Measurements from ENCODE around the gene STPG3.
A peak's percentile ranks its signal among the peaks of the same experiment; 100 is the strongest.
"Not testable (repeated sequence)": the region's sequence is repeated elsewhere in the genome, so short reads cannot be mapped to it uniquely, and the experiment has no call there.

STPG3 gene

DNA sequence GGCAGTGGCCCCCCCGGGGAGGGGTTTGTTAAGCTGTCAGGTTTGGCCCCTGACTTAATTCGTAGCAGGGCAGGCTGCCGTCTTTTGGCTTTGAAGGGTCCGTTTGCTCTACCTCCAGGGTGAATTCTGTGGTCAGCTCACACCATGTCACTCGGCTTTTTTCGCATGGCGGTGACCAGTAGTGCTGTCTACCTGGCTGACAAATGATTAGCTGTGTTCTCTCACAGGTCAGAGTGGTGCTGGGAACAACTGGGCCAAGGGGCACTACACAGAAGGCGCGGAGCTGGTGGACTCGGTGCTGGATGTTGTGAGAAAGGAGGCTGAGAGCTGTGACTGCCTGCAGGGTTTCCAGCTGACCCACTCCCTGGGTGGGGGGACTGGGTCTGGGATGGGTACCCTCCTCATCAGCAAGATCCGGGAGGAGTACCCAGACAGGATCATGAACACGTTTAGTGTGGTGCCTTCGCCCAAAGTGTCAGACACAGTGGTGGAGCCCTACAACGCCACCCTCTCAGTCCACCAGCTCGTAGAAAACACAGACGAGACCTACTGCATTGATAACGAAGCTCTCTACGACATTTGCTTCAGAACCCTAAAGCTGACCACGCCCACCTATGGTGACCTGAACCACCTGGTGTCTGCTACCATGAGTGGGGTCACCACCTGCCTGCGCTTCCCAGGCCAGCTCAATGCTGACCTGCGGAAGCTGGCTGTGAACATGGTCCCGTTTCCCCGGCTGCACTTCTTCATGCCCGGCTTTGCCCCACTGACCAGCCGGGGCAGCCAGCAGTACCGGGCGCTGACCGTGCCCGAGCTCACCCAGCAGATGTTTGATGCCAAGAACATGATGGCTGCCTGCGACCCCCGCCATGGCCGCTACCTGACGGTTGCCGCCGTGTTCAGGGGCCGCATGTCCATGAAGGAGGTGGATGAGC, 8.6 kb upstream of the STPG3 start:
- DNase-seq (ENCODE audit: low read depth): no peak
- peak overlapping the region; percentile 85 for H3K4me3 ChIP-seq (ENCODE audit: low read depth, low read length)

DNA sequence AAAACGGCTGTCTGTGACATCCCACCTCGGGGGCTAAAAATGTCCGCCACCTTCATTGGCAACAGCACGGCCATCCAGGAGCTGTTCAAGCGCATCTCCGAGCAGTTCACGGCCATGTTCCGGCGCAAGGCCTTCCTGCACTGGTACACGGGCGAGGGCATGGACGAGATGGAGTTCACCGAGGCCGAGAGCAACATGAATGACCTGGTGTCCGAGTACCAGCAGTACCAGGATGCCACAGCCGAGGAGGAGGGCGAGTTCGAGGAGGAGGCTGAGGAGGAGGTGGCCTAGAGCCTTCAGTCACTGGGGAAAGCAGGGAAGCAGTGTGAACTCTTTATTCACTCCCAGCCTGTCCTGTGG, 7.8 kb upstream of the STPG3 start:
- not testable (repeated sequence) for DNase-seq (ENCODE audit: low read depth); H3K4me3 ChIP-seq (ENCODE audit: low read depth, low read length)

DNA sequence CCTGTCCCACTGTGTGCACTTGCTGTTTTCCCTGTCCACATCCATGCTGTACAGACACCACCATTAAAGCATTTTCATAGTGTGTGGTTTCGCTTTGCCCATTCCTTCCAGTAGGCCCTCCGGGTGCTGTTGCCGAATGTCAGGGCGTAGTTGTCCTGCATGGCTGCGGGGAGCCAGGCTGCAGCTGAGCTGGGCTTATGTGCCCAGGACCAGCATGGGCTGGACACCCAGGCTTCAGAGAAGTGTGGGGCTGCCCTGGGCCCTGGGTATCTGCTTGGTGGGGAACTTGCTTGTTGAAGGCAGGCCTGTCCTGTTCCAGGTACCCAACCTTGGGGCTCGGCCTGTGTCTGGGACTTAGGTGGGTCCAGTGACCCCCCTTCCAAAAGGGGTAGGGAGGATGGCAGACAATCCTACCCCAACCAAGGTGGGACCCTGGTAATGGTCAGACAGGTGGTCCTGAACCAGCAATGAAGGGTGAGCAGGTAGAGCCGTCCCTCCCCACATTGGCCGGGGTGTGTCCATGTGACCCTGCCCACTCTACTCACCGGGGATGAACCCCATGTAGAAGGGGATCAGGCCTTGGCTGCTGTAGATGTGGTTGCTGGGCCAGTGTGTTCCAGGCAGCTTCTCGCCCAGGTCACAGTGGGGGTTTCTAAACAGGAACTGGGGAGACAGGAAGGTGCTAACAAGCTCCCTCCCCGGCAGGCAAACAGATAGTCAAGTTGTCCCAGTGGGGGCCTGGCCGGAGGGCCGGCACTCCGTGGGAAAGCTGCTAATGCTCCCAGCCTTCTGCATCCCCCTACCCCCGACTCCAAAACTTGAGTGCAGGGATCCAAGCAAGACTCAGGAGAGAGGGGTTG, 7.2 kb upstream of the STPG3 start:
- H3K4me3 ChIP-seq (ENCODE audit: low read depth, low read length): no peak overlapping the region
- DNase-seq (ENCODE audit: low read depth): no peak

DNA sequence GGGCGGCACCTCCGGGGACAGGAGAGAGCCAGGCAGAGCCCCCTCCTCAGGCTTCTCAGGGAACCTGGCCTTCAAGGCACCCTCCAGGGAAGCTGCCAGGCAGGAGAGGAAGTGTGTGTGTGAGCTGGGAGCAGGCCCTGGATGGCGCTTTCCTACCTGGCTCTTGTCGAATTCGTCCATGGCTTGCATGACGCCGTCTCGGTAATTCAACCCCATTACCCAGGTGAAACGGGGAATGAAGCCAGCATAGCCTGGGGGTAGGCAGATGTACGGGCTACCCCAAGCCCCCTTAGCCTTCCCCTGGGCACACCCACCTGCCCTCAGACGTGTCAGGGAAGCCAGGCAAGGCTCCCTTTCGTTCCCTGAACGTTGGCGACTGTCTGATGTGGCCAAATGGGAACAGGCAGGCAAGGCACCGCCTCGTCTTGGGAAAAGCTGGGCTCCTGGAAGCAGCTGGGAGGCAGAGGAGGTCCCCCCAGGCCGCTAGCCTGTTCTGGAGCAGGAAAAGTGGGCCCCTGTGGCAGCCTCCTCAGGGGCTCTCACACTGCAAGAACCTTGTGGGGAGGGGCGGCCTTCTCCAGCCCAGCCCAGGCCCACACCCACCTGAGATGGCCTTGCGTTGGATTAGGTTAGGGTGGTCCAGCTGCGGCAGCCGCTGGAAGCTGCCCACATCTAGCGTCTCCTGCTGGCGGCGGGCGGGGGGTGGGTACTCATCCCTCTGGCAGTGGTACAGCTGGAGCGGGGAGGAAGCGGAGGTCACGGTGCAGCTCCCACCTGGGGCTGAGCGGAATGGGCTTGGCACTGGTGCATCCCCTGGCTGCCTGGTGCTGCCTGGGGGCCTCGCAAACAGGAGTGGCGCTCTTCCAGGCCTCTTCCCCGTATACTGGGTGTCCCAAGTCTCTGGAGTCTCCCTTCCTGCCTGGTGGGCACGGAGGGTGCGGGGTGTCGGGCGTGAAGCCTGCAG, 6.3 kb upstream of the STPG3 start:
- DNase-seq (ENCODE audit: low read depth): no peak

DNA sequence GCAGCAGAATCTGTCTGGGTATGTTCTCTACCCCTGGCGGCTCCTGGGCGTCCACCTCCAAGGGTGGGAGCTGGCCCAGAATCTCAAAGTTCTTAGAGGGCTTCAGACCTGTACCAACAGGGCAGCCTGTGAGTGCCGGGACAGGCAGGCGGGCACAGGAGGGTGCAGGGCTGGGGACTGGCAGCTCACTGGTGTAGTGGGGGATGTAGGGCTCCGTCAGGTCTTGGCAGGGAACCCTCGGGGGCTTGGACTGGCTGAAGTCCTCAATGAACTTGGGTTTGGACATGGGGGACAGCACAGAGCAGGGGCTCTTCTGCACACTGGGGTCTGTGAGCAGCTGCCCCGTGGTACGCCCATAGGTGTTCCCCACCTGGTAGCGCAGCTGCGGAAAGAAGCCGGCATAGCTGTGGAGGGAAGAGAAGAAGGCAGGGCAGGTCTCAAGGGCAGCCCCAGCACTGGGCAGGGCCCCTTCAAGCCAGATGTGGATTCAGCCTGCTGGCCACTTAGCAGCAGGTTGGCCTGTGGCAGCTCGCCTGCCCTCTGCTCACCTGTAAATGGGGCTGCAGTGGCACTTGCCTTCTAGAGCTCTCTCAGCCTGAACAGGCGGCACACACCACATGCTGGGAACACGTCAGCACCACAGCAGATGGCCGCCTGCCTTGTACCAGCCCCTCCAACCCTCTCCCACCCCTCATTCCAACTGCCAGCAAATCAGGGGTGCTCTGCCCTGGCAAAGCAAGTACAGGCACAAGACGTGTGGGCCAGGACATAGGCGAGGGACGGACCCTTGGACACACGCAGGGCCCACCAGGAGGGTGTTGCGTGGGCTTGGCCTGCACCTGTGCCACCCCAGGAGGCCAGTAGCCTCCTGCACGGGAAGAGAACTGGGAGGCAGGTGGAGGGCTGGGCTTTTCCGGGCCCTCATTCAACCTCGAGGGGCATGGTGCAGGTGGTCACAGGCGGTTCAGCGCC, 5.3 kb upstream of the STPG3 start:
- DNase-seq (ENCODE audit: low read depth): no peak
- no peak overlapping the region for H3K4me3 ChIP-seq (ENCODE audit: low read depth, low read length)

More for the DNA sequence above, 6.3 kb upstream of the STPG3 start:
- H3K4me3 ChIP-seq (ENCODE audit: low read depth, low read length): no peak overlapping the region

DNA sequence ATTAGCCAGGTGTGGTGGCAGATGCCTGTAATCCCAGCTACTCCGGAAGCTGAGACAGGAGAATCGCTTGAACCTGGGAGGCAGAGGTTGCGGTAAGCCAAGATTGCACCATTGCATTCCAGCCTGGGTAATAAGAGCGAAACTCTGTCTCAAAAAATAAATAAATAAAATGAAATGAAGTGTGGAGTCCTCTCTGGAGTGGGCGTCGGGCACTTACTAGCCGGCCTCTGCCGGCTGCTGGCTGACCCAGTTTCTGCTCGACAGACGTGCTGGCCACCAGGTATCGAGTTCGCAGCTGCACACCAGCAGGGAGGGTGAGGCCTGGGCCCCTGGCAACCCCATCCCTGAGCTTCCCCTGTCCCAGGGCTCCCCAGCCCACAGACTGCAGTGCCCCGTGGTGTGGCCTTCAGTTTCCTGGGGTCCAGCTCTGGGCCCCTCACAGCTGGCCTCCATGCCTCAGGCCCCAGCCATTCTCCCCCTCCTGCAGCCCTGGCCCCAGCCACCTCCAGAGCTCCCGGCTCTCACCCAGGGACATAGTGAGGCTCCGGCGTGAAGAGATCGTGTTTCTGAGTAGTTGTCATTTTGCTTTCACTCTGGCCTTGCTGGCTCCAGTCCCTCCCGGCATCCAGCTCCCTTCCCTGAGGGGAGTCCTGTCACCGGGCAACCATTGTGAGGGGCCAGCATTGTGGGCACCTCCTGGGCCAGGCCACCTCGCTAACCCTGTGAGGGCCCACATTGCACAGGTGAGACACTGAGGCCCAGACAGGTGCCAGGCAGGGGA, 3.8 kb upstream of the STPG3 start:
- no peak for DNase-seq (ENCODE audit: low read depth)

DNA sequence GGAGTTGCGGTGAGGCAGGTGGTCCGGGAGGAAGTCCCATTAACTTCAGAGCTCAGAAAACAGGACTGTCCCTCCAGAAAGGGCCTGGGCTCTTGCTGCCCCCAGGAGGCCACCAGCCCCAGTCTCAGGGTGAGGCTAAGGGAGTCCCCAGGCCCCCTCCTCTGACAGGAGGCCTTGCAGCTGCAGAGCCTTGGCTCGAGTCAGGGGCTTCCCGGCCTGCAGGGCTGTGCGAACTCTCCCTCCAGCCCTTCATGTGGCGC, 3.2 kb upstream of the STPG3 start:
- no peak overlapping the region for H3K4me3 ChIP-seq (ENCODE audit: low read depth, low read length)
- no peak for DNase-seq (ENCODE audit: low read depth)

More for the DNA sequence above, 3.8 kb upstream of the STPG3 start:
- no peak overlapping the region for H3K4me3 ChIP-seq (ENCODE audit: low read depth, low read length)

DNA sequence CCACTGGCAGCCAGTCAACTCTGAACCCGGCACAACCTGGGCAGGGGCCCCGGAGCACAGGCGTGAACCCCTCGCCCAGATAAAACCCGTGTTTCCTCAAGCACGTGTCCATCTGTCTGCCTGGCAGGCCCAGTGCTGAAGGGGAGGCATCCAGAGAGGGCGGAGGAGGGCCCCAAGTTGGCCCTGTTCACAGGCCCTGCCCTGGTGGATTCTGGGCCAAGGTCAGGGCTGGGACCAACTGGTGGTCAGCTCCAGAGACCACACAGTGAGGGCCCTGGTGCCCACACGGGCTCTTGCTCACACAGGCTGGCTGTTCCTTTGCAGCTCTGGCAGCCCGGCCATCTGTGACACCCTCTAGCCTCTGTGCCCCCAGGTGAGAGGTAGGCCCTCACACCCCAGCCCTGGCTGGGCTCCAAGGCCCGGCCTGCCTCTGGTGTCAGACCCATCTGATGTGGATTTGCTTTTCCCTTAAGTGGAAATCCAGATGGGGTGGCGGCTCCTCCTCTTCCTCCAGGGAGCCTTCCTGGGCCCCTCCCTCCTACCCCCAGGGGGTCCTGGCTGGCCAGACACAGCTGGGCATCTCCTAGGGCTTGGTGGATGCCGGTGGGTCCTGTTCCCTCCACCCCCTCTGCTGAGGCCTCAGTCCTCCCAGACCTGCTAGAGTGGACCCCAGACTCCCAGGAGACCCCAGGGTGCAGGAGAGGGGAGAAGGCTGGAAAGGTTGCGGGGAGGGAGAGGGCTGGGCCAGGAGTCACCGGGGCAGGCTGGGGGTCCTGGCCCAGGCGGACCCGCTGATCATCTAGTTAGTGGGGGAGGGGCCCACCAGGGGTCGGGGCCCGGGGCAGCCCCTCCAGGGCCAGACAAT, 525 bp upstream of the STPG3 start:
- no peak for DNase-seq (ENCODE audit: low read depth)
- no peak overlapping the region for H3K4me3 ChIP-seq (ENCODE audit: low read depth, low read length)

DNA sequence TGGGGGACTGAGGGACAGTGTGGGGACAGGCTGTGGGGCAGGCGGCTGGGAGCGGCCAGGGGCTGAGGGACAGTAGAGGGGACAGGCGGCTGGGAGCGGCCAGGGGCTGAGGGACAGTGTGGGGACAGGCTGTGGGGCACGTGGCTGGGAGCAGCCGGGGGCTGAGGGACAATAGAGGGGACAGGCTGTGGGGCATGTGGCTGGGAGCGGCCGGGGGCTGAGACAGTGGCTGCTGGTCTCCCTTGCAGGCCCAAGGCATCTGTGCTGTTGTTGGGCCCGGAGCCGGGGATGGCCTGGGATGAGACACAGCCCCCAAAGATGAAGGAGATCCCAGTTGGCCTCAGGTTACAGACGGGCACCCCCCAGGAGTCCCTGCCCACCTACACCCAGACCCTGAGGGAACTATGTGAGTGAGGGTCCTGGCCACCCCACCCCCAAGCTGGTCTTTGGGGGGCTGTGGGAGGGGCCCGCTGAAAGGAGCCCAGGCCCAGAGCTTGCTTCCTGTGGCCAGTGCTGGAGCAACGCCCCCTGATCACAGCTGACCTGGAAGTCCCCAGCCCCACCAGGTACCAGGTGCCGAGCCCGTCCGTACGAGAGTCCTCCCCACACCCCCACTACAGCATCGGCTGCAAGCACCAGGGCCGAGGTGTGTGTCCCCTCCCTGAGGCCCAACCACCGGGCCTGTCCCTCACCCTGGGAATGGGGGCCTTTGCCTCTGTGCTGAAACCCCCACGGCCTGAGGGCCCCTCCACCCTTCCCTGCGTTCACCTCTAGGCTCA, 593 bp downstream of the STPG3 start:
- no peak overlapping the region for H3K4me3 ChIP-seq (ENCODE audit: low read depth, low read length)
- no peak for DNase-seq (ENCODE audit: low read depth)

DNA sequence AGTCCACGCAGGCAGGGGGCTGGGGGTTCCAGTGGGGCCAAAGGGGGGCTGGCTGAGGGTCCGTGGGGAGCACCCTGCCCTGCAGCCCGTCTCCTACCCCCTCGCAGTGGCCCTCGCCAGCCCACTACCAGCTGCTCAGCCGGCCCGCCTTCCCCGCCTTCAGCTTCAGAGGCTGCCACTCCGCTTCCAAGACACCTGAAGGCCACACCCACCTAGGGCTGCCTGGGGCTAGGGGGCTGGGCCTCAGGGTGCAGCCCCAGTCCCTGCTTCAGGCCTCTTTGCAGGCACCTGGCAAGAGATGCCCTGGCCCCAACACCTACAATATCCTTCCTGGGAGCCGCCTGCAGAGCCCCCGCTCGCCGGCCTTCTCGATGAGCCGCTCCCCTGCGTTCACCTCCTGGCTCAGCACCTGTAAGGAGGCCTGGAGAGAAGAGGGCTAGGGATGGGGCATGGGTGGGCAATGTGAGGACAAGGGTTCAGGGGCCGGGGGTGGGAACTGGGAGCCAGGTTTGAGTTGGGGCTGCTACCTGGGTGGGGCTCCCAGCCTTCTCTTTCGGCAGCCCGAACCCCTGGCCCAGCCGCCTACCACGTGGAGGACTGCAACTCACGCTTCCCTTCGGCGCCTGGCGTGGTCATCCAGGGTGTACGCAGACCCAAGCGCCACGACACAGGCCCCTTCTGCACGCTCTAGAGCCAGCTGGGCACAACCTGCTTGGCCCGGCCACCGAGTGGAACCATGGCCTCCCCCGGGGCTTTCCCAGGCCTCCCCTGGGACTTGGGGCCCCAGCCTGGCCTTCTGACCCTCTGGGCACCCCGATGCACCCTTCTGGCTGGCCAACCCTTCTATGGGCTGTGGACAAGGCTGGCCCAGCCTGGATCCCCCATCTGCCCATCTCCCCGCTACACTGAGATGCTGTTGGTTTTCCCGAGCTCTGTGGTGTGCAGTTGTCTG, 1.7 kb downstream of the STPG3 start:
- H3K4me3 ChIP-seq (ENCODE audit: low read depth, low read length): no peak overlapping the region
- no peak for DNase-seq (ENCODE audit: low read depth)

DNA sequence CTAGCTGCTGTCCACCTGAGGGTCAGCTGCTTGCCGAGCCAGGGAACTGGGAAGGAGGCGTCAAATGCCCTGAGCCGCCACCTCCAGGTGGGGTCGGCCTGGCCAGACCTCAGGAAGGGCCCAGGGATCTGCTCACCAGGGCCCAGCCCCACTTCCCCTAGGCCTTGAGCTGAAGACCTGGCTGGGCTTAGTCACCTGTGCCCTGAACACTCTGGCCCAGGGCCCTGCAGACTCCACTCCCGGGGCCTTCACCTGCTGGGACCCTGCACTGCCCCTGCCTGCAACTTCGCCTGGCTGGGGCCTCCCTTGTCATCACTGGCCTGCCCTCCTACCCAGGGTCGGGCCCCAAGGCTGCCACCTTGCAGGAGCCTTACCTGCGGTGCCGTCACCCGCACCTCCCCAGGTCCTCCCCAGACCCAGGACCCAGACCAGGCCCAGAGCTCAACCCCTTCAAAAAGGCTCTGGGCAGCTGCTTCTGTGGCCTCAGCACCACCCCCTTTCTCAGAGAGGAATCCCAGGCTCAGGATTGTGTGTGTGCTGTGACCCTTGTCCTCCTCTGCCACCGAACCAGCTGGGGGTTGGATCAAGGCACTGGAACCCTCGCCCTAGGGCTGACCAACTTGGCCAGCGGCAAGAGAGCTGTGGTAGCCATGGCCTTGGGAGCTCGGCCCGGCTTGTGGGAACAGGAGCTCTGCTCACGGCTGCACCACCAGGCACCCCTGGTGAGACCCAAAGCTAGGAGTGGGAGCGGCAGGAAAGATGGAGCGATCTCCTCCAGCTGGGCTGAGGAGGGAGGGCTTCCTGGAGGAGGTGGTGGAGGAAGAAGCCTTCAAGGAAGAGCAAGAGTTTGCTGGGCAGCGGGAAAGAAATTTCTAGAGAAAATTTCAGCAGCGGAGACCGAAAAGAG, 2.9 kb downstream of the STPG3 start:
- DNase-seq (ENCODE audit: low read depth): no peak
- H3K4me3 ChIP-seq (ENCODE audit: low read depth, low read length): peak overlapping the region; percentile 86

DNA sequence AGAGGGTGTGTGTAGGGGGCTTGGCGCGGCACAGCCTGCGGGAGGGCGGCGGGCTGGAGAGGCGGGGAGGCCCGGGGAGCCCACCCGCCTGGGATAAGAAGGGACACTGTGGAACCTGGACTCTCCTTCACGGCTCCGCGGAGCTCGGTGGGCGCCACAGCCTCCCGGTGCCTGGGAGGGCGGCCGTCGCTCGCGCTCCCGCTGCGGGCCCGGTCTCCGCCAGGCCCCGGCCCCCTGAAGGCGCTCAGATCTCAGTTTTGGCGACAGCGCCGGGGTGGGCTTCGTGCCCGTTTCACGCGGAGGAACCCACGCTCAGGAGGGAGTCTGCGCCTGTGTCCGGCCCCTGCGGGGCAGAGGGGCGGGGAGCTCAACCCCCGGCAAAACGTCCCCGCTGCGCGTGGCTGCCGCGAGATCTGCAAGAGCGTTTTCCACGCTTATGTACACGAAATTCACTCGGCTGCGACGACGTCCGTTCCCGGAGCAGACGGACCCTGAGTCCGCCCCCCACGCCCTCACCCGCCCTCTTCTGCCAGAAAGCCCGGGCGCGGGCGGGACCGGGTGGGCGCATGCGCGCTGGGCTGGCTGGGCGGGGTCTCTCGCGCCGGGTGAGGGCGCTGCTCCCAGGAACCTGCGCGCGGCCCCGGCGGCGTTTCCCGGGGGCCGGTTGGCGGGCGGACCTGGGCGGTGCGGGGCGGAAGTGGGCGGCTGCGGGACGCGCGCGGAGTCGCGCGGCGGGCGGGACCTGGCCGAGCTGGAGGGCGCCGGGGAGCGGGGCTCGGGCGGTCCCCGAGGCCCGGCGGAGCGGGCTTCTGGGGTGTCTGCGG, 3.8 kb downstream of the STPG3 start, which contains the start of gene NELFB:
Gene NELFB (plus strand): TSS at position 704 of the 824 bp plus-strand sequence.
- peak within 1 kb of the TSS; percentile 95 for H3K4me3 ChIP-seq (ENCODE audit: low read depth, low read length)
- peak; percentile 41 for DNase-seq (ENCODE audit: low read depth)

DNA sequence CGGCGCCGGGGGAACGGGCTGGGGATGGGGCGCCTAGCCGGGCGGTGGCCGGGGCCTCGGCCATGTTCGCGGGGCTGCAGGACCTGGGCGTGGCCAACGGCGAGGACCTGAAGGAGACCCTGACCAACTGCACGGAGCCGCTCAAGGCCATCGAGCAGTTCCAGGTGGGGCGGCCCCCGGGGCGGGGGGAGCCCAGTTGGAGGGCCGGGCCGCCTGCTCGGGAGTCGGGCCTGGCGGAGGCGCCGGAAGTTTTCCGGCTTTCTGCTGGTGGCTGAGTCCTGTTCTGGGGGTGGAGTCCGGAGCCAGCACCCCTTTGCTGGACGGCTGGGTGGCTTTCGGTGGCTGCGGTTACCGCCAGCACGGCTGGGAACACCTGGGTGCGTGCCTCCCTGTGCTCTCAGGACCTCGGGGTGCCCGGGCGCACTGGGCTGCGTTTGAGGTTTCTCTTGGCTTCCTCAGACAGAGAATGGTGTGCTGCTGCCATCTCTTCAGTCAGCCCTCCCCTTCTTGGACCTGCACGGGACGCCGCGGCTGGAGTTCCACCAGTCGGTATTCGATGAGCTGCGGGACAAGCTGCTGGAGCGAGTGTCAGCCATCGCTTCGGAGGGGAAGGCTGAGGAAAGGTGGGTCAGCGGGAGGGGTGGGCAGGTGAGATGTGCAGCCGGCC, 4.5 kb downstream of the STPG3 start:
- no peak for DNase-seq (ENCODE audit: low read depth)
- H3K4me3 ChIP-seq (ENCODE audit: low read depth, low read length): peak overlapping the region; percentile 95
